GM08714 (cell line): Measurements from ENCODE around the gene WDR75.

ENCODE experiments used
- H3K4me3 ChIP-seq: fragments of 200-500 bp; sonication (Bioruptor generic); 2 replicates; pipeline ENCODE4 v1.5.1; 2014; ENCODE audit warnings: mild to moderate bottlenecking, low read length, inconsistent platforms
- ZNF274 ChIP-seq: IDR thresholded peaks from 2 replicates; pipeline ENCODE4 v1.6.1; 2012; ENCODE audit warnings: mild to moderate bottlenecking, low read depth, low read length

WDR75 gene

GRCh38 chr2:189440947-189441708 is at the start of gene WDR75:
Gene WDR75, plus strand, starts transcription at chr2:189441474. Its CDS starts 19 bp downstream, at chr2:189441493.
- no peak for TF ChIP-seq ZNF274
- H3K4me3 ChIP-seq: peak within 1 kb of the TSS; percentile 93

- TF ChIP-seq ZNF274: no peak
- no peak overlapping the region for H3K4me3 ChIP-seq
These were observed 47.7 kb upstream of the WDR75 start for GRCh38 chr2:189393440-189394111.

GRCh38 chr2:189394525-189394924 is 46.7 kb upstream of the WDR75 start:
- TF ChIP-seq ZNF274: no peak
- no peak overlapping the region for H3K4me3 ChIP-seq

GRCh38 chr2:189402932-189403331 is 38.3 kb upstream of the WDR75 start:
- no peak for TF ChIP-seq ZNF274
- no peak overlapping the region for H3K4me3 ChIP-seq

DNA sequence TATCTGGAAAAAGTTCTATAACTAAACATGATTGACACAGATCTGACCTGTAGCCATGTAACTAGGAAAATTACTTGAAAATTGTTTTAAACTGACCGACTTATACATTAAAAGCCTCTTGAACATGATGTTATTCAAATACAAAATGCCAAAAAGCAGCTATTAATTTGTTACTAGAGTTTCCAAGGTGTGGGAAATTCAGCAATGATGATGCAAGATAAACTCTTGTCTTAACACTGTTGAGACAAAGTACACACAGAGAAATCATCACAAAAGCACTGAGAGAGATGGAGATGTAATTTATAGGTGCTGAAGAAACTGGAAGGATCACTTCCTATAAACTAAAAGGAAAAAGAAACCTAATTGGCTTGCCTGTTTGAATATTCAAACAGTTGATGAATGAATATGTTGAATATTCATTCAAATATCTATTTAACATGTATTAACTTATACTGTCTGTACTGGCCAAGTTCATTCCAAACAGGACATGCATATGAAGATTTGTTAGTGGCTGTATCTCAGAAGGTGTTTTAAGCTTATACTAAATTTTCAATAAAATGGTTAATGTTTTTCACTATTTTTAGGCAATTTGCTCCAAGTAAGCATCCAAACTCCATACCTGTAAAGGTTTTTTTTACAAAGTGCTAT is 34.6 kb upstream of the WDR75 start:
- H3K4me3 ChIP-seq: no peak overlapping the region
- no peak for TF ChIP-seq ZNF274

DNA sequence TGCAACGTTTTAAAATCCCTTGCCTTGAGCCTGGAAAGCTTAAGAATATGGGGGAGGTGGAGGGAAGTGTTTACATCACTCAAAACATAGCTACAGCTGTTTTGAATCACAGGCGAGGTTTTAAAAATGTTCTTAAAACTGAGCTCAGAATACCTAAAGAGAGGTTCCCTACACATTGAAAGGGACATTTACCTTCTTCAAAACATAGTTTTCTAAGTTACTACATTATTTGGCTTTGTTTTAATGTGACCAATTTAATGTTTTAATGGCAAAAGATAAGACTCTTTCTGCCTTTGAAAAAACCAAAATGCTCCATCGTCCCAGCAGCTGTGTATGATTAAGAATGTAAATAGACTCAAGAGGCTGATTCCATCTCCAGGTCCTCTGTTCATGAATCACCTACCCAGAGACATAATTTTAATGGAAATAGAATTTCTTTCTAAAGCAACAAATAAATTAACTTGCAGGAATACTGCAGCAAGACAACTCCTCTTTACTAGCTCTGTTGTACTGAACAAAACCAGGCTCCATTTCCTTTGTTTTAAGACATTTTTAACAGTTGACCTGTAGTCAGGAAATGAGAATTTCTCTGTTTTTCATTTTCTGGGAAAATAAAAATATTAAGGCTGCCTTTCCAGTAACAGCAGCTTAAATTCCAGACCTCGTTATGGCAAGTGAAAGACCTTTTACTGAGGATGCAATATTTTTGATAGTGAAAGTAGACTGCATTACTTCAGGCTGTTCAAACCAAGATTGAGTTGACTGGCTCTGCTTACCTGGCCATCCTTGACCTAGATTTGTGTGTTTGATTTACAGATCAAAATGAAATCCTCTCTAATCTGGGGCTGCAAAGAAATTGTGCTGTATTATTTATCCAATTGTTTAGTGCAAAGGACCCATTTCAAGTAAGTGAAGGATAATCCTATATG is 33.7 kb upstream of the WDR75 start:
- no peak overlapping the region for H3K4me3 ChIP-seq
- no peak for TF ChIP-seq ZNF274

- no peak for TF ChIP-seq ZNF274
- no peak overlapping the region for H3K4me3 ChIP-seq
These were observed 33.0 kb upstream of the WDR75 start for GRCh38 chr2:189408294-189408693.

DNA sequence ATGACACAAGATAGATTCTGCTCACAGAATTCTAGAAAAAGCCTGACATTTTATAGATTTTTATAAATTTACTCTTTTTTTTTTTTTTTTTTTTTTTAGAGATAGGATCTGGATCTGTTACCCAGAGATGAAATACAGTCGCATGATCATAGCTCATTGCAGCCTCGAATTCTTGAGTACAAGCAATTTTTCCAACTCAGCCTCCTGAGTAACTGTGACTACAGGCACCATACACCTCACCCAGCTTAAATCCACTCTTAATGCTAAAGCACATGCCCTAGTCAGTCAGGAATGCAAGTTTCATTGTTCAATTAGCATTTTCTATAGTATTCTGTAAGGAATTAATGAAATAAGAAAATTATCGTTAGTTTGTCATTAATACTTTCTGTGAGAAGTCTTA is 32.1 kb upstream of the WDR75 start:
- TF ChIP-seq ZNF274: no peak
- H3K4me3 ChIP-seq: no peak overlapping the region

GRCh38 chr2:189409647-189410046 is 31.6 kb upstream of the WDR75 start:
- TF ChIP-seq ZNF274: no peak
- no peak overlapping the region for H3K4me3 ChIP-seq

DNA sequence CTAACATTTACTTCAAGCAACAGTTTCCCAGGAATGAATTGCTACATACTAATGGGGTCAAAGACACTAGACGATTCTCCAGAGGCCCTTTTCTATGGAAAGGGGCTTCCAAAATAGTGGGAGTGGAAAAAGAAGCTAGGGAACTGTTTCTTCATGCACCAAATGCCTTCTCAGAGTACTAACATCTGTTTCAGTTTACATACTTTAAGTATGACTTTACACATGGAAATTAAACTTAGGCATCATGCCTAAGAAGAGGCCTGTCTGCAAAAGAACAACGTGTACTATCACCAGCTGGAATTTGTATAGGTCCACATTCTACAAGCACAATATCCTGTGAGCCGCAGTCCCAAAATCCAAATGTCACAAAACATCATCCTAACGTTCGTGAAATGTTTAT is 29.4 kb upstream of the WDR75 start:
- no peak for TF ChIP-seq ZNF274
- no peak overlapping the region for H3K4me3 ChIP-seq

DNA sequence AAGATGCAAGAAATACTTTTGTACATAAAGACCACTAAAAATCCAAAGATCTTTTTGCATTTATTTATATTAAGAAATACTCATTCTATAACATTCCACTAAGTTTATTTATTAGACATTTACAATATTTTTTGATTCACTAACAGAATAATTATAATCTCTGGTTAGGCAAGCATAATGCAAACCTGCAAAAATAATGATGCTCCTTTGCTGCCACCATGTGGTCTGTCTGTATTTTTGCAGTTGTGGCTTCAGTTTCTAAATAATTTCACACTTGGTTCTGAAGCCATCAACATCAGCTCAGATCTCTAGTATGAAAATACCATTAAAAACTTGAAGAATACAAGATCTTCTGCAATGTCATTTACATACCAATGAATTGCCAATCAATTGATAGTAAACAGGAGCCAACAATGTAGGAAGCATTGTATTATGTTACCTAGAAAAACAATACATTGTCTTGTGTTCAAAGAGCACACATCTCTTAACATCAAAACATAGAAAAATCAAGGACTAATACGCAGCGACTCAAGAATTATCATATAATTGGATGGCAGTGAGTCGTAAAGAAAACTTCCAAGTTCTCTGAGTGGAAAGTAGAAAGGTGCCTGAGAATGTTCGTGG is 28.8 kb upstream of the WDR75 start:
- no peak for TF ChIP-seq ZNF274
- no peak overlapping the region for H3K4me3 ChIP-seq

DNA sequence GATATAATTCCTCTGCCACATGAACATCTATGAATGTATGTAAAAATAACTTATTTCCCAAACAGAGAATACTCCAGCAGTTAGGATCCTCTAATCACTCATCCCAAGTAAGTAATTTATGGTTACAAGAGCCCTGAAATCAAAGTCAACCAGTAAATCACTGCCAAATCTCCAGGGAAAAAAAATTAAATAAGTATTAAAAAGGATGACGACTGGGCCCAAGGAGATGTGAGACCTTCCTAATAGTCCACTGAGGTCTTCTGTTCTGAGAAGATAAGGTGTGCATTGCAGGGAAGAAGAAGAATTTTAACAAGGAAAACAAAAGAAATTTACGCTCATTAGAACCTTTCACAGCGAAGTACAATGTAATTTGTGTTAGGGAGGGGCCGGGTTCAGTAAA is 28.0 kb upstream of the WDR75 start:
- H3K4me3 ChIP-seq: no peak overlapping the region
- no peak for TF ChIP-seq ZNF274

DNA sequence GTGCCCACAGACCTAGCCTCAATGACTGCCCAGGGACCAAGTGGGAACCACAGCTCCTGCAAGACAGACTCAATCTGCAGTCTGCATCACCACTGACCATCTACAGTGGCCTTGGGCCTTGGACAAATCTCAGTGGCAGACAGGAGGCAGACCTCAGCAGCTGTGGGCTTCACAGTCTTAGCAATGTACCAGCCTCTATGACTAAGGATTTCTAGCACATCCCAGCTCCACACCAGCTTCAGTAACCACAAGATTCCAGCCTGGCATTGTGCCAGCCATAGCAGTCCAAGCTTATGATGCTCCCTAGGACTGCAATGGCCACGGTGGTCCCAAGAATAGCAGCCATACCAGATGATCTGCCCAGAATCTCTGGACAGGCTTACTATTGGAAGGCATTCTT is 19.6 kb upstream of the WDR75 start:
- TF ChIP-seq ZNF274: no peak
- no peak overlapping the region for H3K4me3 ChIP-seq
